ENCODE data around the gene SHISA9.

SHISA9 gene

DNA sequence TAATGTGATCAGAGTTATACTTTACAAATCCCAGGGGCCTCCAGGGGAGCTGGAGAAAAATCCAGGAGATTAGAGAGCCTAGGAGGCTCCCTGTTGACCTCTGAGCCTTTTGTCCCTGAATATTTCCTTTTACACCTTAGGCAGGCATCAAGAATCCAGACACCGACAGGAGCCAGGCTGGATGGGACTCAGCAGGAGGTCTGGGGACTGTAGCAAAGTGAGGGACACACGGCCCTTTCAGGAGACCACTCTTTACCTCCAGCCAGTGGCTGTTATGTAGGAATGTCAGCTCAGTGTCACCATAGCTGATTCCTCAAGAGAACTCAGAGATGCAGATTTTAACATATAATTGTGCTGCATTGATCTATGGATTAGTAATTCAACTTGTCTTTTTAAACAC lies 198.4 kb downstream of the SHISA9 start:
- H3K27me3 ChIP-seq (ENCODE audit: control insufficient read depth, low read length) = no peaks in the 10 kb centered on the region
- H3K79me2 ChIP-seq (ENCODE audit: control insufficient read depth, low read length) = no peaks in the 10 kb centered on the region
- no peaks in the 10 kb centered on the region for H3K36me3 ChIP-seq (ENCODE audit: control insufficient read depth, low read length)
- TF ChIP-seq, protein P1, sequence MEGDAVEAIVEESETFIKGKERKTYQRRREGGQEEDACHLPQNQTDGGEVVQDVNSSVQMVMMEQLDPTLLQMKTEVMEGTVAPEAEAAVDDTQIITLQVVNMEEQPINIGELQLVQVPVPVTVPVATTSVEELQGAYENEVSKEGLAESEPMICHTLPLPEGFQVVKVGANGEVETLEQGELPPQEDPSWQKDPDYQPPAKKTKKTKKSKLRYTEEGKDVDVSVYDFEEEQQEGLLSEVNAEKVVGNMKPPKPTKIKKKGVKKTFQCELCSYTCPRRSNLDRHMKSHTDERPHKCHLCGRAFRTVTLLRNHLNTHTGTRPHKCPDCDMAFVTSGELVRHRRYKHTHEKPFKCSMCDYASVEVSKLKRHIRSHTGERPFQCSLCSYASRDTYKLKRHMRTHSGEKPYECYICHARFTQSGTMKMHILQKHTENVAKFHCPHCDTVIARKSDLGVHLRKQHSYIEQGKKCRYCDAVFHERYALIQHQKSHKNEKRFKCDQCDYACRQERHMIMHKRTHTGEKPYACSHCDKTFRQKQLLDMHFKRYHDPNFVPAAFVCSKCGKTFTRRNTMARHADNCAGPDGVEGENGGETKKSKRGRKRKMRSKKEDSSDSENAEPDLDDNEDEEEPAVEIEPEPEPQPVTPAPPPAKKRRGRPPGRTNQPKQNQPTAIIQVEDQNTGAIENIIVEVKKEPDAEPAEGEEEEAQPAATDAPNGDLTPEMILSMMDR (IDR thresholded peaks at IDR 0.05; ENCODE audit: low read depth, low read length, poor library complexity, severe bottlenecking) = no peak
- no peak for TF ChIP-seq EZH2phosphoT487 (IDR thresholded peaks at IDR 0.05; ENCODE audit: borderline replicate concordance, low read length)
- H3K9me2 ChIP-seq (replicated peaks; ENCODE audit: control insufficient read depth, low read length) = no peaks in the 10 kb centered on the region
- no peaks in the 10 kb centered on the region for H3F3A ChIP-seq (ENCODE audit: control insufficient read depth, insufficient read depth)
- H3K9me3 ChIP-seq (ENCODE audit: control insufficient read depth, insufficient read depth, low read length) = no peaks in the 10 kb centered on the region
- no peaks in the 10 kb centered on the region for H3K4me1 ChIP-seq (ENCODE audit: control insufficient read depth, low read length)
- no peak overlapping the region for H3K27ac ChIP-seq (ENCODE audit: low read depth, low read length)
- H4K20me1 ChIP-seq (ENCODE audit: control insufficient read depth, insufficient read depth, low read depth, low read length) = no peaks in the 10 kb centered on the region
- no peak overlapping the region for H3K4me2 ChIP-seq (ENCODE audit: low read length)
- no peak overlapping the region for H3K4me3 ChIP-seq (ENCODE audit: low read length)

DNA sequence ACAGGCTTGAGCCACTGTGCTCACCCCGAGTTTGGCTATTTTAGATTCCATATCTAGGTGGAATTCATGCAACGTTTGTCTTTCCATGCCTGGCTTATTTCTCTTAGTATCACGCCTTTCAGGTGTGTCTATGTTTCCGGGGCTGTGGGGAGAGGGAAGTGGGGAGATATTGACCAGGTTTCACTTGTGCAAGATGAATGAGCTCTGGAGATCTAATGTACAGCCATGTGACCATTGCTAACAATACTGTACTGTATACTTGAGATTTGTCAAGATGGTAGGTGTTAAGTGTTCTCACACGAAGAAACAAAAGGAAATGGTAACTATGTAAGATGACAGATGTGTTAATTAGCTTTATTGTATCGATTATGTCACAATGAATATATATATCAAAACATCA lies 199.6 kb downstream of the SHISA9 start:
- Histone ChIP-seq H3K36me3 (ENCODE audit: control insufficient read depth, low read length) (no peaks in the 10 kb centered on the region), H3K27ac (ENCODE audit: low read depth, low read length) (no peak overlapping the region)
- TF ChIP-seq, protein P1 (IDR thresholded peaks at IDR 0.05; ENCODE audit: low read depth, low read length, poor library complexity, severe bottlenecking) = no peak
- TF ChIP-seq EZH2phosphoT487 (IDR thresholded peaks at IDR 0.05; ENCODE audit: borderline replicate concordance, low read length) = no peak

DNA sequence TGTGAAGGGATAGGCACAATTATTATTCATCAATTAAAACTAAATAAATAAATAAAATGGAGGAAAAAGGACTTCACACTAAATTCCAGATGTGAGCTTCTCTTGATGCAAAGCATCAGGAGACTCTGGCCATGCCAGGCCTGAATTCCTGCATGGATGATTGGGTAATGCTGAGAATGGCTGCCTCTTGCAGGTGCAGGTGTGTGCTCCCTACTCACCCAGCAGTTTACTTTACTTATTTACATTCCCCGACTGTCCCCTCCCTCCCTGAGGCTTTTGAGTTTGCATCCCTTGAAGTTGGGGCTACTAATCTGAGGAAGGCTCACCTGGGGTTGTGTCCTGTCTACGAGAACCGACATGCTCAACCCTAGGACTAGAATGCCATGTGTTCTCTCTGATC lies 200.4 kb downstream of the SHISA9 start:
- TF ChIP-seq, protein P1 (IDR thresholded peaks at IDR 0.05; ENCODE audit: low read depth, low read length, poor library complexity, severe bottlenecking) = no peak
- no peak for TF ChIP-seq EZH2phosphoT487 (IDR thresholded peaks at IDR 0.05; ENCODE audit: borderline replicate concordance, low read length)
- Histone ChIP-seq H3K4me3 (ENCODE audit: low read length) (no peak overlapping the region), H3K9me3 (ENCODE audit: control insufficient read depth, insufficient read depth, low read length) (no peaks in the 10 kb centered on the region), H3K27me3 (ENCODE audit: control insufficient read depth, low read length) (no peaks in the 10 kb centered on the region), H3K36me3 (ENCODE audit: control insufficient read depth, low read length) (no peaks in the 10 kb centered on the region), H3F3A (ENCODE audit: control insufficient read depth, insufficient read depth) (no peaks in the 10 kb centered on the region), H3K4me2 (ENCODE audit: low read length) (no peak overlapping the region), H3K4me1 (ENCODE audit: control insufficient read depth, low read length) (no peaks in the 10 kb centered on the region), H3K27ac (ENCODE audit: low read depth, low read length) (no peak overlapping the region), H3K9me2 (replicated peaks; ENCODE audit: control insufficient read depth, low read length) (no peaks in the 10 kb centered on the region), H3K79me2 (ENCODE audit: control insufficient read depth, low read length) (no peaks in the 10 kb centered on the region), H4K20me1 (ENCODE audit: control insufficient read depth, insufficient read depth, low read depth, low read length) (no peaks in the 10 kb centered on the region)

More for the DNA sequence above, 199.6 kb downstream of the SHISA9 start:
- no peaks in the 10 kb centered on the region for H3K79me2 ChIP-seq (ENCODE audit: control insufficient read depth, low read length)
- no peak overlapping the region for H3K4me3 ChIP-seq (ENCODE audit: low read length)
- H3K27me3 ChIP-seq (ENCODE audit: control insufficient read depth, low read length) = no peaks in the 10 kb centered on the region
- no peaks in the 10 kb centered on the region for H3K9me2 ChIP-seq (replicated peaks; ENCODE audit: control insufficient read depth, low read length)
- H3F3A ChIP-seq (ENCODE audit: control insufficient read depth, insufficient read depth) = no peaks in the 10 kb centered on the region
- H4K20me1 ChIP-seq (ENCODE audit: control insufficient read depth, insufficient read depth, low read depth, low read length) = no peaks in the 10 kb centered on the region
- no peak overlapping the region for H3K4me2 ChIP-seq (ENCODE audit: low read length)
- no peaks in the 10 kb centered on the region for H3K9me3 ChIP-seq (ENCODE audit: control insufficient read depth, insufficient read depth, low read length)
- no peaks in the 10 kb centered on the region for H3K4me1 ChIP-seq (ENCODE audit: control insufficient read depth, low read length)

DNA sequence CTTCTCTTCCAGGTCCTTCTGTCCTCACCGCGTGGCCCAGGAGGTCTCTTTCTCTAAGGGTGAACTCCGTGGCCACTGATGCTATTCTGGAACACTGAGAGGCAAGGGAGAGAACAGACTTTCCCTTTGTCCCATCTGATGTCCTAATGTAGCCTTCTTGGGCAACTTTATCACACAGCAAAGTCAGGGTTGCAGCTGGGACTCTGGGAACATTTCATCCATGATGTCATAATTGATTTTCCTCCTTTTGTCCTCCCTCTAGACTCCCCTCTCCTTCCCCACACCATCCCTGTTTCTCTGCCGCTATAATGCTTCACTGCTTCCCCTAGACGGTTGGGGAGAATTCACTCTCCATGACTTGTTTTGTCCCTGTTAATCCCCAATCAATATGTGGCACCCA lies 201.0 kb downstream of the SHISA9 start:
- no peaks in the 10 kb centered on the region for H3F3A ChIP-seq (ENCODE audit: control insufficient read depth, insufficient read depth)

More for the DNA sequence above, 201.0 kb downstream of the SHISA9 start:
- no peaks in the 10 kb centered on the region for H3K36me3 ChIP-seq (ENCODE audit: control insufficient read depth, low read length)
- no peak overlapping the region for H3K4me2 ChIP-seq (ENCODE audit: low read length)
- TF ChIP-seq, protein P1 (IDR thresholded peaks at IDR 0.05; ENCODE audit: low read depth, low read length, poor library complexity, severe bottlenecking) = no peak
- no peak for TF ChIP-seq EZH2phosphoT487 (IDR thresholded peaks at IDR 0.05; ENCODE audit: borderline replicate concordance, low read length)
- H3K4me1 ChIP-seq (ENCODE audit: control insufficient read depth, low read length) = no peaks in the 10 kb centered on the region
- no peaks in the 10 kb centered on the region for H3K9me3 ChIP-seq (ENCODE audit: control insufficient read depth, insufficient read depth, low read length)
- H3K4me3 ChIP-seq (ENCODE audit: low read length) = no peak overlapping the region
- H3K9me2 ChIP-seq (replicated peaks; ENCODE audit: control insufficient read depth, low read length) = no peaks in the 10 kb centered on the region
- no peak overlapping the region for H3K27ac ChIP-seq (ENCODE audit: low read depth, low read length)
- H4K20me1 ChIP-seq (ENCODE audit: control insufficient read depth, insufficient read depth, low read depth, low read length) = no peaks in the 10 kb centered on the region
- no peaks in the 10 kb centered on the region for H3K27me3 ChIP-seq (ENCODE audit: control insufficient read depth, low read length)
- no peaks in the 10 kb centered on the region for H3K79me2 ChIP-seq (ENCODE audit: control insufficient read depth, low read length)
